ENCODE measurements around the gene SRGAP2B. TPM values are rescaled to one million over a fixed set of nuclear protein-coding genes. Genes with fewer than 3 reads are reported as not detected.
"Not testable (repeated sequence)": the region's sequence is repeated elsewhere in the genome, so short reads cannot be mapped to it uniquely, and the experiment has no call there.

Gene SRGAP2B
- total RNA-seq, 1 donor from 2014 or later: 45.6 TPM

DNA sequence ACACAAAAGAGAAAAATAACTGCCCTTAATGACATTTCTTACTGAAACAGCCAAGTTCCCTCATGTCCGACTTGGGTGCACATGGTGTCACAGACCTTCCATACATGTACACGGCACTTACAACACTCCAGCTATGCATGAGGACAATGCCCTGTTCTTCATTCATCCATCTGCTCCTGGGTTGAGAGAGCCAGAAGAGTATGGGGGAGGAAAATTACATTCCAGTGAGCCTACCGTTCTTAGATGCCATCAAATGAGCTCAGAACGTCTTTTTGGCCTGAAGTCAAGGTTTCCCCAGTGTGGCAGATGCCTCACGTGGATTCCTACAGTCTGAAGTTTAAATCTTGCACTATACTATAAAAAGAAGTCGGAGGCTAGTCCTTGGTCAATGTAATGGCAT lies 194.3 kb downstream of the SRGAP2B start:
- DNase-seq (ENCODE audit: low read depth in 2 of 2): not testable (repeated sequence)

DNA sequence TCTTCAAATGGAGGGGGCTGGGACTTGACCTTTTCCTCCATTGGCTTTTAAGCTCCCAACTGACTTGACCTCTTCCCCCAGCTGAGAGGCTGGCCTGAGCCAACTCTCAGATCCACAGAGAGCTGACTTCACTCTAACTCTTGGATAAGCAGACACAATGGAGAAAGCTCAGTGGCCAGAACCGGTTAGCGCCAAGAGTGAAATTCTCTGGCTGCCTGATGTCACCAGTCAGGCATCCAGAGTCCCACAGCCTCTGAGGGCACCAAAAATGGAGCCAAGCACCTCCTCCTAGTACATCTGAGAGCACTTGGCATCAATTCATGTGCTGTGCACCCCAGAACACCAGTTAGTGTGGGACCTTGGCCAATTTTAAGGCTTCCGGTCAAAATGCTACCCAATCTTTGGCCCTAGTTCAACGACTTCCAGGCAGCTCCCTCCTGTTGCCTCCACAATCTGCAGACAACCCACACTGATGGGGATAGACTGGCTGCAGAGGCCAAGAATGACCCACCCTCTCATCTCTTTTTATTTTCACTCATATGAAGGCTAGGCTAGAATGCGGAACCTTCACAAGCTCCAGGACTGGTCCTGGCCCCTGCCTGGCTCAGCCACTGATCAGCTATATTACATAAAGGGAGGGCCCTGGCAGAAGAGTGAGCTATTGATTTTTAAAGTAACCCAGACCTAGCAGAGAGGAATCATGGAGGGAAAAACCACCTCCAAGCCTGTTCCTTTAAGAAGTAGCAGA lies 200.5 kb downstream of the SRGAP2B start:
- DNase-seq (ENCODE audit: low read depth in 2 of 2): not testable (repeated sequence)

DNA sequence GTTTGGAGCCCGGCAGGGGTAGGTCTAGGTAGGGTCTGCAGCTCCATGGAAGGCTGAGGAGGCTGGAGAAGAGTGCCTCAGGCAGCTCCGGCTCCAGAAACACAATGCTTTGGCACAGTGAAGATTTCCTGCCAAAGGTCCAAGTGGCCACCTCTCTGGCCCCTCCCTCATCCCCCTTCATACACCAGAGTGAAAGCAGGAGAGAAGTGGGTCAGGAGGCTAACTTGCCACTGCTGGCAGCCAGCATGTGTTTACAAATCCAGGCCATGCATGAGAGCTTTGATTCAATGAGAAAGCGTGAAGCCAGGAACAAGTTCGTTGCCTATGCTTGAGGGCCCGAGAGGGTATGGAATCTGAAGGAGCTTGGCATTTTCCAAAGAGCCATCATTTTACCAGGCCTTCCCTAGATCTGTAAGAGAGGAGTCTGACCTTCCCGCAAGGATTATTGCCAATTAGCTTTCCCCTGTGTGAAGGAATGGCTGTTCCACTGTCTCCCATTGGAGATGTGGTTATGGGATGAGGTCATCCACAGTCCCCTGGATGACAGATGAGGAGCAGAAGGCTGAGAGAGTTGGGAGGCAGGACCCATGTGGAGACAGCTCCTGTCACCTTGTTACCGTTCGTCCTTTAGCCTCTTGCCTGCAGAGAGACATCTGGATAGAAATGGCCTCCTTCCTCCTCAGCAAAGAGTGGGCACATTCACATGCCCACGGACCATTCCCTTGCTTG lies 201.3 kb downstream of the SRGAP2B start:
- not testable (repeated sequence) for DNase-seq (ENCODE audit: low read depth in 2 of 2)

DNA sequence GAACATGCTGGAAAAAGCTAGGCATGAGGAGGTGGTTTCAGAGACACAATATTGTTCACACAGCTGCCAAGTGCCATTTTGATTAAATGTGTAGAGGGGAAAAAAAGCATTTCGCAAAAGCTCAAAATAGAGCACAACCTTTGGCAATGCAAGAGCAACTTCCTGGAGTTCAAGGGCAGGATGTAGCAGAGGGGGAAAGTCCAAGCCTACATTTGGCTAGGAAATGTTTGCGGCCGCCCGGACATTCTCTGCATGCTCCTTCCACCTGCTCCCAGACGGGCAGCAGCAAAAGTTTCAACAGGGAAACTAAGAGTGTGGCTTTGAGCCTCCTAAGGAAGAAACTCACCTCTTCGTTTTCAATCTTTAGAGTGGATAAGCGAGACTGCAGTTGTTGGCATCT lies 202.1 kb downstream of the SRGAP2B start:
- not testable (repeated sequence) for DNase-seq (ENCODE audit: low read depth in 2 of 2)

DNA sequence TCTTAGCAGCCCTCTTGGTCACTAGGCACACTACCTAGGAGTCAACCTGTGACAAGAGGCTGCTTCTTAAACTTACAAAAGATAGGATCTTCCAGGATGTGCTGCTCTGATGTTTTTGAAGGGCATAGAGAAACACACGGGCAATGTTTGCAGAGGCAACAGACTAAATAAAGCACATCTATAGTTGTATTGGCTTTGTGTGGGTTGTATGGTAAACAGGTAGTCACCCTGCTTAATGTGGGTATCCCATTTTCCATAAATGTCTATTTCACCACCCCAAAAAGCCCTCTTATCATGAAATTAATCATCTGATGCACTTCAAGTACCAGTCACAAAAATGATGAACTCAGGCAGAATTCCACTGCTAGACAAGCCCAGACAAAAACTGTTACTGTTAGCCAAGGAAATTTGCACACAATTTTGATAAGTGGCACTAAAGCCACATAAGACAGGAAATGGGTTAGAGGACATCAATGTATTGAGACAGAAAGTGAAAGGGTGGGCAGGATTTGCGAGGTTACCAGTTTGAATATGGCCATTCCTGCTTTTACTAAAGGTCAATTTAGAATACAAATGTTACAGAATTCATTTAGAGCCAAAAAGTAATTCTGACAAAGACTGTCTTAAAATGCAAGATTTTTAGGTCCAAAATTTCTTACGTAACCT lies 205.5 kb downstream of the SRGAP2B start:
- DNase-seq (ENCODE audit: low read depth in 2 of 2): not testable (repeated sequence)

DNA sequence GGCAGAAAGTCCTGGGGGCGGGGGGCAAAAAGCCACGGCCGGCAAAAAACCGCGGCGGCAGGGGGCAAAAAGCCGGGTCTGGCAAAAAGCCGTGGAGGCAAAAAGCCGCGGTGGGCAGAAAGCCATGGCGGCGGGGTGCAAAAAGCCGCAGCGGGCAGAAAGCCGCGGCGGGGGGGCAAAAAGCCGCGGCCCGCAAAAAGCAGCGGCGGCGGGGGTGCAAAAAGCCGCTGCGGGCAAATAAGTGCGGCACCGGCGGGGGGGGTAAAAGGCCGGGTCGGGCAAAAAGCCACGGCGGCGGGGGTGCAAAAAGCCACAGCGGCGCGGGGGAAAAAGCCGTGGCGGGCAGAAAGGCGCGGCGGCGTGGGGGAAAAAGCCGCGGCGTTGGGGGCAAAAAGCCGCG lies 212.1 kb downstream of the SRGAP2B start:
- DNase-seq (ENCODE audit: low read depth in 2 of 2): peak in 1 of 2 donors; percentile 0

DNA sequence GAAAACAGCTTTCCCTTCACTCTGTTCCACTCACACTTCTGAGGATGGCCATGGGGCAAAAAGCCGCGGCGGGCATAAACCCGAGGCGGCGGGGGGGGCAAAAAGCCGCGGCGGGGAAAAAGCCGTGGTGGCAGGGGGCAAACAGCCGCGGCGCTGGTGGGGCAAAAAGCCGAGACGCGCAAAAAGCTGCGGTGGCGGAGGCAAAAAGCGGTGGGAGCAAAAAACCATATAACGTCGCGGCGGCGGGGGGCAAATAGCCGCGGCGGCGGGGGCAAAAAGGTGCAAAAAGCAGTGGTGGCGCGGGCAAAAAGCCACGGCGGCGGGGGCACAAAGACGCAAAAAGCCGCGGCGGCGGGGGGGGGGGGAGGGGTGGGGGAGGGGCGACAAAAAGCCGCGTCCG lies 212.8 kb downstream of the SRGAP2B start:
- not testable (repeated sequence) for DNase-seq (ENCODE audit: low read depth in 2 of 2)

DNA sequence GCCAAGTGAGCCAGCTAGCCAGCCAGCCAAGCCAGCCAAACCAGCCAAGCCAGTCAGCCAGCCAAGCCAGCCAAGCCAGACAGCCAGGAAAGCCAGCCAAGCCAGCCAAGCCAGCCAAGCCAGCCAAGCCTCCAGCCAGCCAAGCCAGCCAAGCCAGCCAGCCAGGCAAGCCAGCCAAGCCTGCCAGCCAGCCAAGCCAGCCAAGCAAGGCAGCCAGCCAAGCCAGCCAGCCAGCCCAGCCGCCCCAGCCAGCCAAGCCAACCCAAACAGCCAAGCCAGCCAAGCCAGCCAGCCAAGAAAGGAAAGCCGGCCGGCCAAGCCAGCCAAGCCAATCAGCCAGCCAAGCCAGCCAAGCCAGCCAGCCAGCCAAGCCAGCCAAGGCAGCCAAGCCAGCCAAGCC lies 236.5 kb downstream of the SRGAP2B start:
- not testable (repeated sequence) for DNase-seq (ENCODE audit: low read depth in 2 of 2)

Other genes with a start within 250 kb of the SRGAP2B start
- 0.89 and 1.4 TPM in 2 replicates for gene FAM72D, start 646 bp upstream of the SRGAP2B start, total RNA-seq
- gene PPIAL4D, start 146.8 kb upstream of the SRGAP2B start, total RNA-seq: not detected in 2 replicates